ENCODE data around the gene RTL10. TPM values are rescaled to one million over a fixed set of nuclear protein-coding genes. Genes with fewer than 3 reads are reported as not detected.

The RTL10 gene
- total RNA-seq, 1 experiment from 2014 or later: 21.5 TPM

- Mint-ChIP-seq H3K9me3 (no peaks in the 10 kb centered on the region), H3K27me3 (ENCODE audit: low read depth) (no peaks in the 10 kb centered on the region), H3K4me1 (peaks cover 37% of the 10 kb centered on the region), H3K36me3 (peaks cover 22% of the 10 kb centered on the region), H3K4me3 (peak overlapping the region; percentile 88), H3K27ac (peak overlapping the region; percentile 21)
- TF ChIP-seq ZNF232 (CRISPR knock-in tag; IDR thresholded peaks at IDR 0.05) (no peak), KAT7 (CRISPR knock-in tag; IDR thresholded peaks at IDR 0.05; ENCODE audit: borderline replicate concordance) (0 out of 2 replicates have a peak, but pooled peaks have one; percentile 56), ZMAT4 (CRISPR knock-in tag; IDR thresholded peaks at IDR 0.05) (no peak), FOXK1 (CRISPR knock-in tag; IDR thresholded peaks at IDR 0.05) (no peak), CREB1 (CRISPR knock-in tag; IDR thresholded peaks at IDR 0.05) (no peak), ZNF317 (CRISPR knock-in tag; IDR thresholded peaks at IDR 0.05; ENCODE audit: borderline replicate concordance, low read depth) (no peak), SMAD4 (CRISPR knock-in tag; IDR thresholded peaks at IDR 0.05) (no peak), JUN (CRISPR knock-in tag; IDR thresholded peaks at IDR 0.05) (peak; percentile 33; the same call in 1 of the 2 replicates), SP1 (CRISPR knock-in tag; conservative IDR thresholded peaks at IDR 0.05) (no peak), ATF6 (CRISPR knock-in tag; IDR thresholded peaks at IDR 0.05) (no peak), PRRX2 (CRISPR knock-in tag; IDR thresholded peaks at IDR 0.05) (no peak)
- TF ChIP-seq, protein P1, sequence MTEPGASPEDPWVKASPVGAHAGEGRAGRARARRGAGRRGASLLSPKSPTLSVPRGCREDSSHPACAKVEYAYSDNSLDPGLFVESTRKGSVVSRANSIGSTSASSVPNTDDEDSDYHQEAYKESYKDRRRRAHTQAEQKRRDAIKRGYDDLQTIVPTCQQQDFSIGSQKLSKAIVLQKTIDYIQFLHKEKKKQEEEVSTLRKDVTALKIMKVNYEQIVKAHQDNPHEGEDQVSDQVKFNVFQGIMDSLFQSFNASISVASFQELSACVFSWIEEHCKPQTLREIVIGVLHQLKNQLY (CRISPR knock-in tag; IDR thresholded peaks at IDR 0.05): no peak
- DNase-seq (ENCODE audit: low spot score): peak; percentile 22
- POLR2A ChIA-PET: interaction anchor here (0.6 to 1.5 kb wide), 4 partner anchors 10 to 123 kb away, joined by 3 to 4 read pairs (median 4); no protein-coding TSS in a partner anchor
- no peak; the same call in 1 of the 2 replicates for ATAC-seq
- CTCF ChIA-PET: interaction anchor here (0.9 to 1.5 kb wide), 4 partner anchors 13 to 124 kb away, joined by 3 to 10 read pairs (median 4); no protein-coding TSS in a partner anchor
These were observed 546 bp downstream of the RTL10 start for GRCh38 chr22:19853879-19854777.

- H3K36me3 Mint-ChIP-seq: peaks cover 26% of the 10 kb centered on the region
- TF ChIP-seq, protein P2, sequence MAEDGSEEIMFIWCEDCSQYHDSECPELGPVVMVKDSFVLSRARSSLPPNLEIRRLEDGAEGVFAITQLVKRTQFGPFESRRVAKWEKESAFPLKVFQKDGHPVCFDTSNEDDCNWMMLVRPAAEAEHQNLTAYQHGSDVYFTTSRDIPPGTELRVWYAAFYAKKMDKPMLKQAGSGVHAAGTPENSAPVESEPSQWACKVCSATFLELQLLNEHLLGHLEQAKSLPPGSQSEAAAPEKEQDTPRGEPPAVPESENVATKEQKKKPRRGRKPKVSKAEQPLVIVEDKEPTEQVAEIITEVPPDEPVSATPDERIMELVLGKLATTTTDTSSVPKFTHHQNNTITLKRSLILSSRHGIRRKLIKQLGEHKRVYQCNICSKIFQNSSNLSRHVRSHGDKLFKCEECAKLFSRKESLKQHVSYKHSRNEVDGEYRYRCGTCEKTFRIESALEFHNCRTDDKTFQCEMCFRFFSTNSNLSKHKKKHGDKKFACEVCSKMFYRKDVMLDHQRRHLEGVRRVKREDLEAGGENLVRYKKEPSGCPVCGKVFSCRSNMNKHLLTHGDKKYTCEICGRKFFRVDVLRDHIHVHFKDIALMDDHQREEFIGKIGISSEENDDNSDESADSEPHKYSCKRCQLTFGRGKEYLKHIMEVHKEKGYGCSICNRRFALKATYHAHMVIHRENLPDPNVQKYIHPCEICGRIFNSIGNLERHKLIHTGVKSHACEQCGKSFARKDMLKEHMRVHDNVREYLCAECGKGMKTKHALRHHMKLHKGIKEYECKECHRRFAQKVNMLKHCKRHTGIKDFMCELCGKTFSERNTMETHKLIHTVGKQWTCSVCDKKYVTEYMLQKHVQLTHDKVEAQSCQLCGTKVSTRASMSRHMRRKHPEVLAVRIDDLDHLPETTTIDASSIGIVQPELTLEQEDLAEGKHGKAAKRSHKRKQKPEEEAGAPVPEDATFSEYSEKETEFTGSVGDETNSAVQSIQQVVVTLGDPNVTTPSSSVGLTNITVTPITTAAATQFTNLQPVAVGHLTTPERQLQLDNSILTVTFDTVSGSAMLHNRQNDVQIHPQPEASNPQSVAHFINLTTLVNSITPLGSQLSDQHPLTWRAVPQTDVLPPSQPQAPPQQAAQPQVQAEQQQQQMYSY (CRISPR knock-in tag; IDR thresholded peaks at IDR 0.05): peak; percentile 61
- TF ChIP-seq ERG (CRISPR knock-in tag; IDR thresholded peaks at IDR 0.05) (no peak), MXD4 (CRISPR knock-in tag; IDR thresholded peaks at IDR 0.05; ENCODE audit: borderline replicate concordance) (no peak), TEAD1 (CRISPR knock-in tag; IDR thresholded peaks at IDR 0.05) (no peak)
- ChIA-PET POLR2A (interaction anchor here (0.7 to 1.5 kb wide), 2 partner anchors 11 to 51 kb away, joined by 3 to 4 read pairs; no protein-coding TSS in a partner anchor), CTCF (interaction anchor here (1.1 to 1.5 kb wide), 2 partner anchors 57 to 100 kb away, joined by 5 to 10 read pairs; no protein-coding TSS in a partner anchor)
- peak overlapping the region; percentile 21 for H3K27ac Mint-ChIP-seq
- no peak for DNase-seq (ENCODE audit: low spot score)
- no peak for ATAC-seq
- H3K4me1 Mint-ChIP-seq: peaks cover 35% of the 10 kb centered on the region
- peak overlapping the region; percentile 88 for H3K4me3 Mint-ChIP-seq
- no peaks in the 10 kb centered on the region for H3K27me3 Mint-ChIP-seq (ENCODE audit: low read depth)
- H3K9me3 Mint-ChIP-seq: no peaks in the 10 kb centered on the region
These were observed 1.4 kb downstream of the RTL10 start for GRCh38 chr22:19853058-19853878.
